IPS DF 6.9 (cell line): ENCODE data around the gene GTPBP3.

Source experiments
- DNase-seq: peaks from one replicate; pipeline ENCODE4 v3.0.0-alpha.2; 2013; ENCODE audit warnings: low read depth, low spot score
- H3K27ac ChIP-seq: one replicate; pipeline ENCODE4 v1.5.1; 2013; ENCODE audit warnings: low read length, control low read depth
- H3K27me3 ChIP-seq: 2 replicates; pipeline ENCODE4 v1.6.1; 2013; ENCODE audit warnings: mild to moderate bottlenecking, low read length; ENCODE audit not compliant: control insufficient read depth, insufficient read depth
- H3K36me3 ChIP-seq: 2 replicates; pipeline ENCODE4 v1.6.1; 2013; ENCODE audit warnings: low read length; ENCODE audit not compliant: control insufficient read depth, insufficient read depth
- H3K4me1 ChIP-seq: 2 replicates; pipeline ENCODE4 v1.6.1; 2013; ENCODE audit warnings: low read length; ENCODE audit not compliant: control insufficient read depth, insufficient read depth
- H3K4me3 ChIP-seq: 2 replicates; pipeline ENCODE4 v1.5.1; 2013; ENCODE audit warnings: mild to moderate bottlenecking, low read length
- H3K9me3 ChIP-seq: 2 replicates; pipeline ENCODE4 v1.6.1; 2013; ENCODE audit warnings: low read length, inconsistent platforms; ENCODE audit not compliant: control insufficient read depth, insufficient read depth
- WGBS: extraction: QIAGEN DNeasy Blood & Tissue Kit; methylation state at CpG from one replicate; pipeline ENCODE4 v1.1.7; 2013; ENCODE audit warnings: mixed read lengths, missing lambda C conversion rate; ENCODE audit not compliant: insufficient read length, insufficient coverage; 5-methylcytosine and 5-hydroxymethylcytosine counted together

Gene GTPBP3

GRCh38 chr19:17323300-17323963, 13.9 kb upstream of the GTPBP3 start:
- Histone ChIP-seq H3K27me3 (no peaks in the 10 kb centered on the region), H3K9me3 (no peaks in the 10 kb centered on the region), H3K27ac (no peak overlapping the region), H3K36me3 (peaks cover 19% of the 10 kb centered on the region), H3K4me1 (peaks cover 8% of the 10 kb centered on the region), H3K4me3 (no peak overlapping the region)
- no CpG with 5 or more reads among the region's 56 CpGs for WGBS
- no peak for DNase-seq

- Histone ChIP-seq H3K9me3 (no peaks in the 10 kb centered on the region), H3K36me3 (peaks cover 17% of the 10 kb centered on the region), H3K4me3 (no peak overlapping the region), H3K27ac (no peak overlapping the region), H3K27me3 (no peaks in the 10 kb centered on the region), H3K4me1 (peaks cover 8% of the 10 kb centered on the region)
- no peak for DNase-seq
- no CpG with 5 or more reads among the region's 7 CpGs for WGBS
Measured at GRCh38 chr19:17323964-17324332, 13.4 kb upstream of the GTPBP3 start.

GRCh38 chr19:17324357-17325114, 12.8 kb upstream of the GTPBP3 start:
- Histone ChIP-seq H3K27ac (no peak overlapping the region), H3K4me3 (no peak overlapping the region), H3K4me1 (peaks cover 13% of the 10 kb centered on the region), H3K36me3 (peaks cover 16% of the 10 kb centered on the region), H3K9me3 (no peaks in the 10 kb centered on the region), H3K27me3 (no peaks in the 10 kb centered on the region)
- no CpG with 5 or more reads among the region's 28 CpGs for WGBS
- no peak for DNase-seq

GRCh38 chr19:17325133-17325532, 12.2 kb upstream of the GTPBP3 start:
- H3K27me3 ChIP-seq, result no peaks in the 10 kb centered on the region
- peaks cover 13% of the 10 kb centered on the region for H3K4me1 ChIP-seq
- peaks cover 12% of the 10 kb centered on the region for H3K36me3 ChIP-seq
- no peaks in the 10 kb centered on the region for H3K9me3 ChIP-seq
- no peak overlapping the region for H3K27ac ChIP-seq
- DNase-seq, result no peak
- no CpG with 5 or more reads among the region's 20 CpGs for WGBS
- H3K4me3 ChIP-seq, result no peak overlapping the region

- WGBS, result no CpG with 5 or more reads among the region's 17 CpGs
Measured at GRCh38 chr19:17325881-17326594, 11.3 kb upstream of the GTPBP3 start.

GRCh38 chr19:17326595-17326966, 10.8 kb upstream of the GTPBP3 start:
- Histone ChIP-seq H3K36me3 (peaks cover 6% of the 10 kb centered on the region), H3K4me3 (no peak overlapping the region), H3K9me3 (no peaks in the 10 kb centered on the region), H3K27ac (no peak overlapping the region), H3K4me1 (peaks cover 13% of the 10 kb centered on the region), H3K27me3 (no peaks in the 10 kb centered on the region)
- DNase-seq, result no peak
- WGBS, result no CpG with 5 or more reads among the region's 11 CpGs

More at GRCh38 chr19:17325881-17326594, 11.3 kb upstream of the GTPBP3 start:
- Histone ChIP-seq H3K27ac (no peak overlapping the region), H3K36me3 (peaks cover 6% of the 10 kb centered on the region), H3K27me3 (no peaks in the 10 kb centered on the region), H3K4me1 (peaks cover 13% of the 10 kb centered on the region), H3K4me3 (no peak overlapping the region), H3K9me3 (no peaks in the 10 kb centered on the region)
- DNase-seq, result no peak

GRCh38 chr19:17327068-17327653, 10.2 kb upstream of the GTPBP3 start:
- Histone ChIP-seq H3K4me1 (peaks cover 13% of the 10 kb centered on the region), H3K27me3 (no peaks in the 10 kb centered on the region), H3K27ac (no peak overlapping the region), H3K36me3 (peaks cover 4% of the 10 kb centered on the region), H3K9me3 (no peaks in the 10 kb centered on the region), H3K4me3 (peak overlapping the region; percentile 53; the same call in 1 of the 2 replicates)
- WGBS, result no CpG with 5 or more reads among the region's 27 CpGs
- no peak for DNase-seq

- Histone ChIP-seq H3K4me1 (peaks cover 13% of the 10 kb centered on the region), H3K36me3 (peaks cover 4% of the 10 kb centered on the region), H3K4me3 (peak overlapping the region; percentile 53; the same call in 1 of the 2 replicates), H3K27ac (no peak overlapping the region), H3K9me3 (no peaks in the 10 kb centered on the region), H3K27me3 (no peaks in the 10 kb centered on the region)
- no peak for DNase-seq
- WGBS, result no CpG with 5 or more reads among the region's 64 CpGs
Measured at GRCh38 chr19:17327654-17328516, 9.5 kb upstream of the GTPBP3 start.

- Histone ChIP-seq H3K36me3 (peaks cover 4% of the 10 kb centered on the region), H3K27ac (no peak overlapping the region), H3K4me3 (peak overlapping the region; percentile 53; the same call in 1 of the 2 replicates), H3K9me3 (no peaks in the 10 kb centered on the region), H3K27me3 (no peaks in the 10 kb centered on the region), H3K4me1 (peaks cover 13% of the 10 kb centered on the region)
- no CpG with 5 or more reads among the region's 94 CpGs for WGBS
- DNase-seq, result no peak
Measured at GRCh38 chr19:17328517-17329365, 8.6 kb upstream of the GTPBP3 start.
